ENCODE data around the gene NHSL1. TPM values are rescaled to one million over a fixed set of nuclear protein-coding genes. Genes with fewer than 3 reads are reported as not detected.

Gene NHSL1
- total RNA-seq, 1 donor = 6.9 TPM

- no peaks in the 10 kb centered on the region for H3K79me2 ChIP-seq (ENCODE audit: insufficient read depth, low read length)
- H3K27me3 ChIP-seq (ENCODE audit: insufficient read depth, low read length) = no peaks in the 10 kb centered on the region
- no peak overlapping the region for H3K4me2 ChIP-seq (ENCODE audit: insufficient read depth, low read length)
- H4K20me1 ChIP-seq (ENCODE audit: insufficient read depth, low read length) = no peaks in the 10 kb centered on the region
- no peak for DNase-seq (ENCODE audit: insufficient read length, low spot score, missing footprints)
- no peak overlapping the region for H2AFZ ChIP-seq (ENCODE audit: low read length)
- no peak overlapping the region for H3K27ac ChIP-seq (ENCODE audit: low read depth, low read length)
- no peaks in the 10 kb centered on the region for H3K4me1 ChIP-seq (ENCODE audit: insufficient read depth, low read length)
- H3K4me3 ChIP-seq (ENCODE audit: insufficient read depth, low read length) = no peak overlapping the region
- H3K9me3 ChIP-seq (ENCODE audit: low read depth, low read length) = no peaks in the 10 kb centered on the region
- TF ChIP-seq CTCF (IDR thresholded peaks at IDR 0.05; ENCODE audit: extremely low read depth, low read depth, low read length) = no peak
- no peaks in the 10 kb centered on the region for H3K36me3 ChIP-seq (ENCODE audit: insufficient read depth, low read length)
These were observed 6.4 kb downstream of the NHSL1 start for GRCh38 chr6:138492871-138493270.

GRCh38 chr6:138492113-138492512, 7.2 kb downstream of the NHSL1 start:
- H3K27ac ChIP-seq (ENCODE audit: low read depth, low read length) = no peak overlapping the region
- no peak overlapping the region for H2AFZ ChIP-seq (ENCODE audit: low read length)
- H3K27me3 ChIP-seq (ENCODE audit: insufficient read depth, low read length) = no peaks in the 10 kb centered on the region
- no peaks in the 10 kb centered on the region for H4K20me1 ChIP-seq (ENCODE audit: insufficient read depth, low read length)
- H3K9me3 ChIP-seq (ENCODE audit: low read depth, low read length) = no peaks in the 10 kb centered on the region
- no peaks in the 10 kb centered on the region for H3K79me2 ChIP-seq (ENCODE audit: insufficient read depth, low read length)
- no peaks in the 10 kb centered on the region for H3K36me3 ChIP-seq (ENCODE audit: insufficient read depth, low read length)
- H3K4me3 ChIP-seq (ENCODE audit: insufficient read depth, low read length) = no peak overlapping the region
- H3K4me1 ChIP-seq (ENCODE audit: insufficient read depth, low read length) = no peaks in the 10 kb centered on the region
- H3K4me2 ChIP-seq (ENCODE audit: insufficient read depth, low read length) = no peak overlapping the region
- TF ChIP-seq CTCF (IDR thresholded peaks at IDR 0.05; ENCODE audit: extremely low read depth, low read depth, low read length) = no peak
- no peak for DNase-seq (ENCODE audit: insufficient read length, low spot score, missing footprints)

GRCh38 chr6:138491017-138491416, 8.3 kb downstream of the NHSL1 start:
- Histone ChIP-seq H3K4me1 (ENCODE audit: insufficient read depth, low read length) (no peaks in the 10 kb centered on the region), H3K36me3 (ENCODE audit: insufficient read depth, low read length) (no peaks in the 10 kb centered on the region), H3K4me3 (ENCODE audit: insufficient read depth, low read length) (no peak overlapping the region), H3K79me2 (ENCODE audit: insufficient read depth, low read length) (no peaks in the 10 kb centered on the region), H4K20me1 (ENCODE audit: insufficient read depth, low read length) (no peaks in the 10 kb centered on the region), H2AFZ (ENCODE audit: low read length) (no peak overlapping the region), H3K4me2 (ENCODE audit: insufficient read depth, low read length) (no peak overlapping the region), H3K27ac (ENCODE audit: low read depth, low read length) (no peak overlapping the region), H3K9me3 (ENCODE audit: low read depth, low read length) (no peaks in the 10 kb centered on the region), H3K27me3 (ENCODE audit: insufficient read depth, low read length) (no peaks in the 10 kb centered on the region)
- DNase-seq (ENCODE audit: insufficient read length, low spot score, missing footprints) = no peak
- no peak for TF ChIP-seq CTCF (IDR thresholded peaks at IDR 0.05; ENCODE audit: extremely low read depth, low read depth, low read length)

- no peak for DNase-seq (ENCODE audit: insufficient read length, low spot score, missing footprints)
- Histone ChIP-seq H4K20me1 (ENCODE audit: insufficient read depth, low read length) (no peaks in the 10 kb centered on the region), H3K4me2 (ENCODE audit: insufficient read depth, low read length) (no peak overlapping the region), H3K36me3 (ENCODE audit: insufficient read depth, low read length) (no peaks in the 10 kb centered on the region), H3K4me1 (ENCODE audit: insufficient read depth, low read length) (no peaks in the 10 kb centered on the region), H3K4me3 (ENCODE audit: insufficient read depth, low read length) (no peak overlapping the region), H3K9me3 (ENCODE audit: low read depth, low read length) (no peaks in the 10 kb centered on the region), H3K79me2 (ENCODE audit: insufficient read depth, low read length) (no peaks in the 10 kb centered on the region), H3K27me3 (ENCODE audit: insufficient read depth, low read length) (no peaks in the 10 kb centered on the region), H3K27ac (ENCODE audit: low read depth, low read length) (no peak overlapping the region), H2AFZ (ENCODE audit: low read length) (no peak overlapping the region)
- TF ChIP-seq CTCF (IDR thresholded peaks at IDR 0.05; ENCODE audit: extremely low read depth, low read depth, low read length) = no peak
These were observed 9.4 kb downstream of the NHSL1 start for GRCh38 chr6:138489846-138490245.

All from osteoblast (primary cell).